Caco-2 (cell line): ENCODE results near the gene CDH20. TPM values are rescaled to one million over a fixed set of nuclear protein-coding genes. Genes with fewer than 3 reads are reported as not detected.

ENCODE experiments used
- BruUV-seq: library from RNA; stranded (reverse); fragments of 400-500 nt; replicated peaks from 2 replicates; lab custom pipeline; 2021; lab: Mats Ljungman, UMichigan
- CTCF ChIA-PET: fragments of 300-600 bp; sonication (Branson Sonifier 250); formaldehyde crosslinking; loops from one replicate; lab custom pipeline; 2022; ENCODE audit warnings: antibody characterized with exemption; lab: Charles Lee
- POLR2A ChIA-PET: fragments of 300-600 bp; sonication (Branson Sonifier 250); formaldehyde crosslinking; loops from one replicate; lab custom pipeline; 2022; ENCODE audit warnings: antibody characterized with exemption; lab: Charles Lee
- DNase-seq, 2 experiments: peaks; one replicate each; pipeline versions ENCODE4 v3.0.0 to v3.0.0-alpha.2; 2020 to 2022
- H3K27me3 ChIP-seq: replicated peaks from 2 replicates; pipeline ENCODE4 v1.6.0; 2011; ENCODE audit warnings: low read length; ENCODE audit not compliant: control insufficient read depth, insufficient read depth
- H3K36me3 ChIP-seq: 2 replicates; pipeline ENCODE4 v1.5.1; 2011; ENCODE audit warnings: low read length; ENCODE audit not compliant: control insufficient read depth, insufficient read depth
- H3K4me1 ChIP-seq: fragments of 250-450 bp; sonication (Bioruptor Pico); 2 replicates; pipeline ENCODE4 v1.5.1; 2020; ENCODE audit warnings: mild to moderate bottlenecking
- H3K4me3 ChIP-seq: 2 replicates; pipeline ENCODE4 v1.5.1; 2011; ENCODE audit warnings: low read depth, mild to moderate bottlenecking, control low read depth, low read length
- H3K9me3 ChIP-seq: fragments of 250-450 bp; sonication (Bioruptor Pico); 2 replicates; pipeline ENCODE4 v1.5.1; 2020; ENCODE audit warnings: mild to moderate bottlenecking, moderate library complexity
- H3K27ac Mint-ChIP-seq: one replicate; pipeline ENCODE4 v1.8.0; 2022; ENCODE audit warnings: mixed read lengths; ENCODE audit not compliant: unreplicated experiment
- H3K27me3 Mint-ChIP-seq: one replicate; pipeline ENCODE4 v1.8.0; 2022; ENCODE audit warnings: mixed read lengths; ENCODE audit not compliant: insufficient read depth, unreplicated experiment
- H3K36me3 Mint-ChIP-seq: one replicate; pipeline ENCODE4 v1.8.0; 2022; ENCODE audit warnings: mild to moderate bottlenecking, mixed read lengths; ENCODE audit not compliant: insufficient read depth, unreplicated experiment
- H3K4me1 Mint-ChIP-seq: one replicate; pipeline ENCODE4 v1.8.0; 2022; ENCODE audit warnings: low read depth, mixed read lengths; ENCODE audit not compliant: unreplicated experiment
- H3K4me3 Mint-ChIP-seq: one replicate; pipeline ENCODE4 v1.8.0; 2022; ENCODE audit warnings: mild to moderate bottlenecking, moderate library complexity, mixed read lengths; ENCODE audit not compliant: unreplicated experiment
- H3K9me3 Mint-ChIP-seq: one replicate; pipeline ENCODE4 v1.8.0; 2022; ENCODE audit warnings: mixed read lengths; ENCODE audit not compliant: unreplicated experiment
- intact Hi-C: fragments of 100-400 bp; cut with micrococcal nuclease; formaldehyde crosslinking; loops from one replicate; pipeline ENCODE4 v1.10.0; 2022; ENCODE audit not compliant: unreplicated experiment
- total RNA-seq: library from RNA; stranded (reverse); gene quantifications from 2 replicates; pipeline ENCODE4 v1.2.3, GENCODE V29; 2022
- TF ChIP-seq, protein P1 (sequence below), 2 experiments: fragments of 200-600 bp in 1 of 2; IDR thresholded peaks; 1 replicate in 1 of 2; 2 replicates in 1 of 2; pipeline versions ENCODE4 v1.5.1 to v1.8.0; 2011 to 2022; ENCODE audit warnings: antibody characterized with exemption in 1 of 2, control low read depth in 1 of 2, inconsistent platforms in 1 of 2, low read depth in 1 of 2, low read length in 1 of 2, mild to moderate bottlenecking in 1 of 2, moderate library complexity in 1 of 2; ENCODE audit not compliant: insufficient read depth in 1 of 2, severe bottlenecking in 1 of 2, unreplicated experiment in 1 of 2

CDH20 gene
- total RNA-seq, 1 experiment from 2014 or later = not detected

DNA sequence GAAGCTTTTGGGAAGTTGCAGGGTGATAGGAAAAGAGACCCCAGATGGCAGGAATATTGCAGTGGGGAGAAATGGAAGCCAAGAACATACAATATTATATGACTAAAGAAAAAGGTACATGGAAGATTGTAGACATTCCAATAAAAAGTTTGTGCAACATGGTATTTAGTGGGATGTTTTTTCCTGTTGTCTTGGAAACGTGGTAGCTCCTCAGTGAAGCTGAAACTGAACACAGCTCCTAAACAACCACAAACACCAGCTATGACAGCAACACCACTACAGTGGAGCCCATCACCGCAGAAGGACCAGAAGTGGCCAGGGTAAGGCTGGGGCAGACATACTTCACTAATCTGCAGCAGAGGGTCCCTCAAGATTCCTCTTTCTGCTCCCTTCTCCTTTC is 246.8 kb downstream of the CDH20 start:
- TF ChIP-seq, protein P1, sequence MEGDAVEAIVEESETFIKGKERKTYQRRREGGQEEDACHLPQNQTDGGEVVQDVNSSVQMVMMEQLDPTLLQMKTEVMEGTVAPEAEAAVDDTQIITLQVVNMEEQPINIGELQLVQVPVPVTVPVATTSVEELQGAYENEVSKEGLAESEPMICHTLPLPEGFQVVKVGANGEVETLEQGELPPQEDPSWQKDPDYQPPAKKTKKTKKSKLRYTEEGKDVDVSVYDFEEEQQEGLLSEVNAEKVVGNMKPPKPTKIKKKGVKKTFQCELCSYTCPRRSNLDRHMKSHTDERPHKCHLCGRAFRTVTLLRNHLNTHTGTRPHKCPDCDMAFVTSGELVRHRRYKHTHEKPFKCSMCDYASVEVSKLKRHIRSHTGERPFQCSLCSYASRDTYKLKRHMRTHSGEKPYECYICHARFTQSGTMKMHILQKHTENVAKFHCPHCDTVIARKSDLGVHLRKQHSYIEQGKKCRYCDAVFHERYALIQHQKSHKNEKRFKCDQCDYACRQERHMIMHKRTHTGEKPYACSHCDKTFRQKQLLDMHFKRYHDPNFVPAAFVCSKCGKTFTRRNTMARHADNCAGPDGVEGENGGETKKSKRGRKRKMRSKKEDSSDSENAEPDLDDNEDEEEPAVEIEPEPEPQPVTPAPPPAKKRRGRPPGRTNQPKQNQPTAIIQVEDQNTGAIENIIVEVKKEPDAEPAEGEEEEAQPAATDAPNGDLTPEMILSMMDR (IDR thresholded peaks at IDR 0.05; ENCODE audit: insufficient read depth in 1 of 2, low read depth in 1 of 2, low read length in 1 of 2, severe bottlenecking in 1 of 2, unreplicated experiment in 1 of 2) = no peak
- no TSS peak for BruUV-seq
- DNase-seq = no peak
- H3K4me1 ChIP-seq = no peaks in the 10 kb centered on the region
- H3K4me1 Mint-ChIP-seq = no peaks in the 10 kb centered on the region
- no peak overlapping the region for H3K27ac Mint-ChIP-seq
- intact Hi-C loops = loop anchor here (5.0 kb wide), 1 partner anchor 47 kb away; no protein-coding TSS in a partner anchor
- no peaks in the 10 kb centered on the region for H3K27me3 ChIP-seq
- H3K27me3 Mint-ChIP-seq = no peaks in the 10 kb centered on the region
- no peaks in the 10 kb centered on the region for H3K36me3 Mint-ChIP-seq
- no peaks in the 10 kb centered on the region for H3K36me3 ChIP-seq
- H3K4me3 Mint-ChIP-seq = no peak overlapping the region
- POLR2A ChIA-PET = no interaction called here
- no peaks in the 10 kb centered on the region for H3K9me3 Mint-ChIP-seq
- CTCF ChIA-PET = no interaction called here
- H3K4me3 ChIP-seq = no peak overlapping the region
- H3K9me3 ChIP-seq = no peaks in the 10 kb centered on the region

DNA sequence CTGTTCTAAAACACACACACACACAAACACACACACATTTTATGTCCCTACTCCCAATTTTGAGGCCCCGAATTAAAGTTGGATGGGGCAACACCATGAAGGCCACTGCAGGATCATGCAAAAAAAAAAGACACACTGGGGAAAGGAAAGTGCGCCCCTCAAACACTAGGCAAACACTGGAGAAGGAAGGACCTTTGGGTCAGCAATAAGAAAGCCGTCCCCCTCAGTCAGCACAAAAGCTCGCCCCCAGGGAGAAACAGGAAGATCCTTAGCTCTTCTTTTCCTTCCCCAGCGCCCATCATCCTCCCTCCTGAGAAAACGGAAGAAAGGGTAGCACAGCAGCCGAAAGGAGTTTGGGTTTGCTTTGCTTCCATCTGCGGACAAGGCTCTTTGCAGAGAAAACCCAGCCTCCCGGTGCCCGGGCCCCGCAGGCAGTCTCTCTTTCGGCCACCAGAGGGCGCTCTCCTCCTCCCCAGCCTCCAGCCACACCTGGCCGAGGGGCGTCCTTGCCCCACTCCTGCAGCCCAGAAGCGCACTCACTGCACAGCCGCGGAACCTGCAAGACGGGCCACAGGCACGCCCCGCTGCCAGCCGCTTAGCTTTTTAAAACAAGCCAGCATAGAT is 248.5 kb downstream of the CDH20 start:
- Mint-ChIP-seq H3K27me3 (no peaks in the 10 kb centered on the region), H3K9me3 (no peaks in the 10 kb centered on the region), H3K4me1 (no peaks in the 10 kb centered on the region), H3K36me3 (no peaks in the 10 kb centered on the region), H3K4me3 (peak overlapping the region; percentile 64), H3K27ac (peak overlapping the region; percentile 32)
- CTCF ChIA-PET = no interaction called here
- Histone ChIP-seq H3K9me3 (no peaks in the 10 kb centered on the region), H3K4me1 (no peaks in the 10 kb centered on the region), H3K27me3 (no peaks in the 10 kb centered on the region), H3K36me3 (no peaks in the 10 kb centered on the region), H3K4me3 (peak overlapping the region; percentile 28)
- TF ChIP-seq, protein P1 (IDR thresholded peaks at IDR 0.05; ENCODE audit: insufficient read depth in 1 of 2, low read depth in 1 of 2, low read length in 1 of 2, severe bottlenecking in 1 of 2, unreplicated experiment in 1 of 2) = peak; percentile 79 to 80
- BruUV-seq = no TSS peak
- intact Hi-C loops = loop anchor here (1.0 to 5.0 kb wide), 3 partner anchors 46 to 550 kb away; partner anchors contain the start of gene RNF152
- POLR2A ChIA-PET = no interaction called here
- DNase-seq = peak; percentile 55 to 73

DNA sequence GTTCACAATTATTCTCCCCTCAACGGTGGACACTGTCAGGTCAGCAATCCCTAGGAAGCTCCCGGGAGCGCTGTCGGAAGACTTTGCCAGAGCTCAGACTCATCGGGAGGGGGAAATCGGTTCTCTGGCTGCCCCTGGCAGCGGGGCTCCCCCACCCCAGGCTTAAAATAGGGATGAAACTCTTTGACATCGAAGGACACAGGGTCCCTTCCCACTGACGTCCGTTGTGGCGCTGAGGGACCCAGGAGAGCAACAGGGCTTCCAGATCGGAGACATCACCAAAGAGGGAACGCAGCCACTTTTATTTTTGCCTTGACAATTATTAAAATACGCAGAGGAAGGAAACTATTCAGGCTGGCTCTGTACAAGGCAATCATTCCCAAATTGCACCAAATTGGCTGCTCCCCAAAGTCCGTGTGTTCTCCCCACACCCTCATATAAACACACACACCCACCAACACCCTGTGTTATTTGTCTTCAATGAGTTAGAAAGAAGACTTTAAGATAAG is 249.0 kb downstream of the CDH20 start:
- H3K36me3 Mint-ChIP-seq = no peaks in the 10 kb centered on the region
- intact Hi-C loops = loop anchor here (1.0 to 5.0 kb wide), 3 partner anchors 45 to 549 kb away; partner anchors contain the start of gene RNF152
- CTCF ChIA-PET = no interaction called here
- no peaks in the 10 kb centered on the region for H3K9me3 ChIP-seq
- peak overlapping the region; percentile 64 for H3K4me3 Mint-ChIP-seq
- peak overlapping the region; percentile 28 for H3K4me3 ChIP-seq
- no peaks in the 10 kb centered on the region for H3K4me1 ChIP-seq
- H3K4me1 Mint-ChIP-seq = no peaks in the 10 kb centered on the region
- POLR2A ChIA-PET = no interaction called here
- no peaks in the 10 kb centered on the region for H3K36me3 ChIP-seq
- H3K27me3 ChIP-seq = no peaks in the 10 kb centered on the region
- no peak for DNase-seq
- peak overlapping the region; percentile 32 for H3K27ac Mint-ChIP-seq
- TF ChIP-seq, protein P1 (IDR thresholded peaks at IDR 0.05; ENCODE audit: insufficient read depth in 1 of 2, low read depth in 1 of 2, low read length in 1 of 2, severe bottlenecking in 1 of 2, unreplicated experiment in 1 of 2) = no peak
- H3K27me3 Mint-ChIP-seq = no peaks in the 10 kb centered on the region
- no peaks in the 10 kb centered on the region for H3K9me3 Mint-ChIP-seq
- no TSS peak for BruUV-seq
